HG03097 (cell line): ENCODE data around the gene AP5Z1.

Experiments
- ATAC-seq: cut with Tn5 transposase; IDR thresholded peaks from one replicate; pipeline ENCODE4 v1.9.1; 2021; ENCODE audit not compliant: unreplicated experiment, low FRiP score

Gene AP5Z1

DNA sequence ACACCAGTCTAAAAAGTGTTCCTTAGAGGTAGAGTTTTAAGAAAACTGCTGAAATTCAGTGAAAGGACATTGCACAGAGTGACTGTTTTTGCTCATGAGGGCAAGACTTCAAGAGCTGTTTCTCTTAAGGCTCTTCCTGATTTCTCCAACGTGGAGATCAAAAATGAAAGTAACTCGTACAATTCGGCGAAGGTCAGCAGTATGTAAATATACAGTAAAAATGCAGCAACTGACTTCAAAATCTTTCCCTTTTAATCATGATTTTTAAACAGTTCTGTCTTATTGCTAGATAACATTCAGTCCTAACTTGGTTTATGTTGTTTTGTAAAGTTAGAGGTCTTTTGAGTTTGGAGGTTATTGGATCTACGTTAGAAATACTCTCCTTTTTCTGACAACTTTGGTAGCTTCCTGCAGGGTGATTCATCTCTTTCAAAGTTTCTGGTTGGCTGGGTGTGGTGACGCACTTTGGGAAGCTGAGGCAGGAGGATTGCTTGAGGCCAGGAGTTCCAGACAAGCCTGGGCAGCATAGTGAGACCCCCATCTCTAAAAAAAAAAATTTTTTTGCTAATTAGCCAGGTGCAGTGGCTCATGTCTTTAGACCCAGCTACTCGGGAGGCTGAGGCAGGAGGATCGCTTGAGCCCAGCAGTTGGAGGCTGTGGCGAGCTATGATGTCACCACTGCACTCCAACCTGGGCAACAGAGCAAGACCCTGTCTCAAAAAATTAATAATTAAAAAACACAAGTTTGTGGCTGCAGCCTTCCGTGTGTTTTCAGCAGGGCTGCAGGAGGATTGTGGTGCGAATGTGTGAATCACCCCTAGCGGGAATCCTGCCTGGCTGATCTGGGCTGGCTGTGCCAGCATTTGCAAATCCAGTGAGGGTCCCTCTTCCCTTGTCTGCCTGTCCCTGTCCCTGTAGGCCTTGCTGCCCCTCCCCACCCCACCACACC lies 29.2 kb upstream of the AP5Z1 start:
- ATAC-seq, result no peak

DNA sequence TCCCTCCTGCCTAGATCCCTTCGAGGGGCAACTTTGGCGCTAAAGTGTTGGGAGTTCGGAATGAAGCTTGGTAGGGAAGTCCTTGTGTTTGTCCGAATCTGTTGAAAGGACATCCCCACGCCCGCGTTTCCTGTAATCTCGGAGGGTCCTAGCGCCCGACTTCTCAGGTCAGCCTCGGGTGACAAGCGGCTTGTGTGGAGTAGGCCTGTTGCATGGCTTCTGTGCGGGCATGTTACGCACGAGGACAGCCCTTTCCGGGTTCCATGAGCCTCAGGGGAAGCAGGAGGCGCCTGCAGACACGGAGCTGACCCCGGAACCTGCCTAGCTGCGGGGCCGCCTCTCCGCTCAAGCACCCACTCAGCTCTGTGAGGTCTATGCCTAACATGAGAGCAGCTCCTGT lies 28.4 kb upstream of the AP5Z1 start:
- ATAC-seq, result no peak

DNA sequence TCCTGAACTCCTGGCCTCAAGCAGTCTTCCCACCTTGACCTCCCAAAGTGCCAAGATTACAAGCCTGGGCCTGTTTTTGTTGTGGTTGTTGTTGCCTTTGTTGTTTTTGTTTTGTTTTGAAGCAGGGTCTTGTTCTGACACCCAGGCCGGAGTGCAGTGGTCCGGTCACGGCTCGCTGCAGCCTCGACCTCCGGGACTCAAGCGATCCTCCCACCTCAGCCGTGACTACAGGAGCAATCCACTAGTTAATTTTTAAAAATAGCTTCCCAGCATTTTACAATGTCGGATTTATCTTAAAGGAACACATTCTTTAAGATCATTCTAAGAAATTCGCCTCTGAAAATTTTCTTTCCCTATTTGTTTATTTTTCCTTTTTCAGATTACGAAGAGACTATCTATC lies 27.7 kb upstream of the AP5Z1 start:
- ATAC-seq, result no peak

DNA sequence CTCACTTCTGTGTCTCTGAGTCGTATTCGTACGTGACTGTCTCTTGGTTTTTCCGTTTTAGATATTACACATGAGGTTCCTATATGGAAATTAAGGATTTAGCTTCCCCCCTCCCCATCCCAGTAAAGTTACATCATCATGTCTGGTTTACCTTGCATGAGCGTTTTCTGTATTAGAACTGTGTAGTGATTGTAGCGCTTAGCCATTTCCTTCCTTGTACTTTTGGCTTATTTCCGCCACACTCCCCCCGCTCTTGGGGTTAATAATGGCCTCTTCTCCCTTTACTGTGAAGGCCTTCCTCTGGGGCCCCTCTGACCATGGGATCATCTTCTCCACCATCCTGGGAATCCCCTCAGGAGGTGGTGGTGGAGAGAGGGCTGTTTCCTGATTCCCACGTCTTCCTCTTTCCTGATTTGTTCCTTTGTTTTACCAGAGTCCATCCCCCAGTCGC lies 27.2 kb upstream of the AP5Z1 start:
- no peak for ATAC-seq

DNA sequence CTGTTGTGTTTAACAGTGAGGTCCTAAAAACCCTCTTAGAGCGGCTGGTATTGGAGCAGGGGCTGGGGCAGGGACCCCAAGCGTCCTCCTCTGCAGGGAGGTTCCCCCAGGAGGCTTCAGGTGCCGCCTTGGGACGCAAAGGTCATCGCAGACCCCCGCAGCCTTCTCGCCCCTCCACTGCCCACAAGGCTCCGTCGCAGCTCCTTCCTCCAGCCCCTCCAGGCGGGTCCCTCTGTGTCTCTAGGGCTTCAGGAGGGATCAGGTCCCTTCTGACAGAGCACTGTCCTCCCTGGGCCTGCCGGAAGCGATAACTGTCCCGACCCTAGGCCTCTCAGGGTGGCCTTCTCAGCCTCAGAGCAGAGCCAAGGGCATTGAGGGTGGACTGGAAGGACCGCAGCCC lies 26.1 kb upstream of the AP5Z1 start:
- no peak for ATAC-seq

DNA sequence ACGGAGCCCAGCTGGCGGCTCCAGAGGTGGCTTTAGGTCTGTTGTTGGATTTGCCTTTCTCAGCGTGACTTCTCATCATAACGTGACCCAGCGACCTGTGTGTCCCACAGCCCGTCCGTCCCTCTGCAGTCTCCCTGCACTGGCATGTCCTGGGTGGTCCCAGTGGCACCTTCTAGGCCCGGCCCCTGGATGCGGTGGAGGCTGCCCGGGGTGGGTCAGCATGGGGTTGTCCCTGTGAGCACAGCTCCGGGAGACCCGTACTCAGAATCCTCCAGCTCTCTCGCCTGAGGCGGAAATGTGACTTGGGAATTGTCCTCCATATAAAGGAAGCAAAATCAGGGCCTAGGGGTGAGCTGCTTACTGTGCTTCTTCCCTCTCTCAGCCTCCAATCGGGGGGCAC lies 25.6 kb upstream of the AP5Z1 start:
- no peak for ATAC-seq

DNA sequence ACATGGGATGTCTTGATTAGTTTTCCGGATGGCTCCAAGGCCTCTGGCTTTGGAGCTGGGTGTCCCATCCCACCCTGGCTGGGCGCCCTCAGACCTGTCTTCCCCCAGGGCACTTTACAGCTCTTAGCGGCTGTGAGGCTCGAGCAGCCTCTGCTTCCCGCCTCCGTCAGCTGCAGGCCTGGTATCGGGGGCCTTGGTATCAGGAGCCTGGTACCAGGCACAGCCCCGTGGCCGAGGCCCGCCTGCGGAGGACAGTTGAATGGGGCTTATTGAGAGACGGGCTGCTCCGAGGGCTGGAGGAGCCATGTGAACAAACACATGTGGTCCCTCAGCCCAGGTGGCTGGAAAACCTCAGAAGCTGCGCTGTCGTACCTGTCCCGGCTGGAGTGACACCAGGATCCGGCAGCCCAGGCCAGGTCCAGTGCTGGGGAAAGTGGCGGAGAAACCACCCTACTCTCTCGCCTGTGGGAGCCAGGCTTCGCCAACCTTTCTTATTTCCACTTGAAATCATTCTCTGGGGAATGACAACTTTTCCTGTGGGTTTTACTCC lies 23.9 kb upstream of the AP5Z1 start:
- ATAC-seq, result no peak

DNA sequence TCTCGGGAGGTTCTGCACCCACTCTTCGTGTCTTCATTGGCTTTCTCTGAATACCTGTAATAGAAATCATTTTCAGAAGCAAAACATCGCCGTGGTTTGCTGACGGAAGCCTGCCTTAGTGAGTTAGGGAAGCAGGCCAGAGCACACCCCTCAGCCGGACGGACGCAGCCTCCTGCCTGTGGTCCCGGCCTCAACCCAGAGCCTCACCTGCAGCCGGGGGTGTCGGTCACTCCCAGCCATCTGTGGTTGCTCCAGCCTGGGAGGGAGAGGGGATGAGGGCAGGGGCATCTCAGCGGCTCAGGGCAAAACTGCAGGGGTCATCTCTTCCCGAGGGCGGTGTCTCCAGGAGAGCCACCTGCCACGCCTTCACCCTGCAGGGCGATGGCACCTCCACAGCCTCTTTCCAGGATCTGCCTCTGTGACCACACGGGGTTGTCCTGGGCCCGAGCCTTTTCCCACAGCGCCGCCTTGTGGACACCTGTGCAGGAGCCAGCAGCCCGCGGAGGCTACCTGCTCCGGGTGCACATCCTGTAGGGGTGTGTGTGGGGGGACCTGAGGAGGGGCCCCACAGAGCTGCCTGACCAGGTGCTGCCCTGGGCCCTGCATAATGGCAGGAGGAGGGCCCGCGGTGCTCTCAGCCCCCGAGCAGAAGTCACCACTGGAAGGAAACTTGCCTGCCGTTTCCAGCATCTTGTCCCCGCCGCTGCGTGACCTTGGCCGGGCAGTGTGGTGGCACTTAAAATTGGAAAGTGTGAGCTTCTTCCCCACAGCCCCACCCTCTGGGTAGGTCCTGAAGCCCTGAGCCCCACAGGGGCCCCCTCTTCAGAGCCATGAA lies 21.6 kb upstream of the AP5Z1 start:
- peak; percentile 51 for ATAC-seq

DNA sequence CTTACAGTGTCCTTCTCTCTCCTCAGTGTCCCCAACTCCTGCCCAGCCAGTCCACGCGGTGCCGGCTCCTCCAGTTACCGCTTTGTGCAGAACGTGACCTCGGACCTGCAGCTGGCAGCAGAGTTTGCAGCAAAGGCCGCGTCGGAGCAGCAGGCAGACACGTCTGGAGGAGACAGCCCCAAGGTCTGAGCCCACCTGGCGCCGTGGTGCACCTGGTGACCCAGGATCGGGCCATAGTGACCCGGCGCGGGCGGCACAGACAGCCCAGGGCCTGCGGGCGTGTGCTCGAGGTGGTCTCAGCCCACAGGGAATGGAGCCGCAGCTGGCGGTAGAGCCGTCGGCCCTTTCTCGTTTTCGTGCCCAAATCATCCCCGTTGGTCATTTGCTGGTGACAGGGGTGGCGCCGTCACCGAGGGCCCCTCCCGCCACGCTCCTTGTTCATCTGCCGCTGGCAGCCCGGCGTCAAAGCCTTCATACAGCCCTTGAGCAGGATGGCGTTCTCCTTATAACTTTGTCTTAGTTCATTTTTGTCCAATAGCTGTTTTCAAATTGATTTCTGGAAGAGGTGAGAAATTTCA lies 20.9 kb upstream of the AP5Z1 start:
- ATAC-seq, result no peak

DNA sequence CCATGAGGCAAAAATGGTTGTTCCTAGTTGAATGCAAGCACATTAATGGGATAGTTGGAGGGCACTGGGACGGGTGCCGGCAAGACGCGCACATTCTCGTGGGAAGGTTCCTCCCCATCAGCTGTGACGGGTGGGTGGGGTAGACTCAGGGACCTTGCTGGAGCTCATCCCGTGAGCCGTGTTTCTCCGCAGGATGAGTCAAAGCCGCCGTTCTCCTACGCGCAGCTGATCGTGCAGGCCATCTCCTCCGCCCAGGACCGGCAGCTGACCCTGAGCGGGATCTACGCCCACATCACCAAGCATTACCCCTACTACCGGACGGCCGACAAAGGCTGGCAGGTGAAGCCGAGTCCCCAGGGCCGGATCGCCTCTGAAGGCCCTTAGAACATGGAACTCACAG lies 20.4 kb upstream of the AP5Z1 start:
- ATAC-seq, result no peak

DNA sequence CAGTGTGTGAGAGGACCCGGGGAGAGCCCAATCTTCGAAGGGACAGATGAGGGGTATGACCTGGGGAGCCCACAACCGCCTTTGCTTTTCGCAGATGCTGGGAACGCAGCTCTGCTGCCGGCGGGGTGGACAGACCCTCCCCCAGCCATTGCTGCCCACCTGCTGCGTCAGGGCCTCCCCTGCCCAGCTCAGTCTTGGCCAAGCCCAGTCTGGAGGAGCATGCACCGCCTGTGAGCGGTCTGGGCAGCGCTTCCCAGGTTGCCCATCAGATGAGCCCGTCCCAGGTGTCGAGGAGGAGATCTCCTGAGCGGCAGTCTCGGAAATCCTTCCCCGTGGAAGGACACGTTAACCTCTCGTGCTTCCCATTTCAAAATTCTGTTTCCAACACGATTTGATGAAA lies 17.3 kb upstream of the AP5Z1 start:
- ATAC-seq, result no peak

DNA sequence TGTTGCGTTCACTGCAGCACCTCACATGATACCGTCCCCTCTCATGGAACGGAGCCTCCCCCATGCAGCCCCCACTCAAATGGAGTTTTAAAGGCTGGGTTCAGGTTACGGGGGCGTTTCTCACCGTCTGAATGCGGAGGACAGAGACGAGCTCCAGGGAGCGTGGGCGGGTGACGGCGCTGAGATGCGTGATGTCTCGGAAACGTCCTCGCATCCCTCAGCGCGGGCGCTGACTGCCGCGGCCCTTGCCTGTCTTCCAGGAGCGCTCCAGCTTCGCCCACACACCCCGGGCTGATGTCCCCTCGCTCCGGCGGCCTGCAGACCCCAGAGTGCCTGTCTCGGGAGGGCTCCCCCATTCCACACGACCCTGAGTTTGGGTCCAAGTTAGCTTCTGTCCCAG lies 16.6 kb upstream of the AP5Z1 start:
- no peak for ATAC-seq

DNA sequence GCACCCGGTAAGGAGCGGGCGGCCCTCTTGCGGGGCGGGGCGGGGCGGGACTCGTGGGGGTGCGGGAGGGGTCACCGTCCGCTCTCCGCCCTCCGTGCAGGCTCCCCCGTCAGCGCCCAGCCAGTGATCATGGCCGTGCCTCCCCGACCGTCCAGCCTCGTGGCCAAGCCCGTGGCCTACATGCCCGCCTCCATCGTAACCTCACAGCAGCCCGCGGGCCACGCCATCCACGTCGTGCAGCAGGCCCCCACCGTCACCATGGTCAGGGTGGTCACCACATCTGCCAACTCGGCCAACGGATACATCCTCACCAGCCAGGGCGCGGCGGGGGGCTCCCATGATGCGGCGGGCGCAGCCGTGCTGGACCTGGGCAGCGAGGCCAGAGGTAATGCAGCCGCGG lies 16.2 kb upstream of the AP5Z1 start:
- ATAC-seq, result no peak

DNA sequence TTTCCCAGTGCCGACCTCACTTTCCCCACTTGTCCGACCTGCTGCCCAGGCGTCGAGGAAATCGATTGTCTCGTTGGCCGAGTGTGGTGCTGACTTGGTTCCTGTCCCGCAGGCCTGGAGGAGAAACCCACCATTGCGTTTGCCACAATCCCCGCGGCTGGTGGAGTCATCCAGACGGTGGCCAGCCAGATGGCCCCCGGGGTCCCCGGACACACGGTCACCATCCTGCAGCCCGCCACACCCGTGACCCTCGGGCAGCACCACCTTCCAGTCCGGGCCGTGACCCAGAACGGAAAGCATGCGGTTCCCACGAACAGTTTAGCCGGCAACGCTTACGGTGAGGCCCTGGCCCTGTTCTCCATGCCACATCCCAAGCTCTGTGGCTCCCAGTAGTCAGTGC lies 14.5 kb upstream of the AP5Z1 start:
- ATAC-seq, result no peak

DNA sequence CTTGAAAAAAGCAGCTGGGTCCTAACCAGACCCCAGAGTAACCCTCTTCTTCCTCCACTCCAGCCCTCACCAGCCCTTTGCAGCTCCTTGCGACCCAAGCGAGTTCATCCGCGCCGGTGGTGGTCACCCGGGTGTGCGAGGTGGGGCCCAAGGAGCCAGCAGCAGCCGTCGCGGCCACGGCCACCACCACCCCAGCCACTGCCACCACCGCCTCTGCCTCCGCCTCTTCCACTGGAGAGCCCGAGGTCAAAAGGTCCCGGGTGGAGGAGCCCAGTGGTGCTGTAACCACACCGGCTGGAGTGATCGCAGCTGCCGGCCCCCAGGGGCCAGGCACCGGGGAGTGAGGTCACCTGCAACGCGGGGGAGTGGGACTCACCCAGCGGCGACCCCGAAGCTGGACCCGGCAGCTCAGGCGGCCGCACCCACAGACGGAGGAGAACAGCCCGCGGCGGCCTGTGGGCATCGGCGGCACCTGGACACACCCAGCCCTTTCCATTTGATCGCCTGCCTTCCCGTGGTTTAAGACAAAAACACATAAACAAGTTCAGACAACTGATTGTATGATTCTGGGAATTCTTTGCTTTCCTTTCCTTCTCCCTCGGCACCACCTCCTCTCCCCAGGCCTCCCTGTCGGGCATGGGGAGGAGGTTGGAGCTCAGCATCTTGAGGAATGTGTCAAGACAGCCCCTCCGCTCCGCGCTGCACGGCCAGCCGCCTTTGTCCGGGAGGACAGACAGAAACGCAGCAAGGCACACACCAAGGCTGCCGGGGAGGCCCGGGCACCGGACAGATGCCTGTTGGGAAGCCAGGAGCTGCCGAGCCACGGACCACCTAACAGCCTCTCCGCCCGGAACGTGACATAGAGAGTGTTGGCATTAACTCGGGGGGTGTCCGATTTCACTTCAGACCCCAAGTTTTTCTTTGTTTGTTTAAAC lies 13.0 kb upstream of the AP5Z1 start:
- no peak for ATAC-seq

DNA sequence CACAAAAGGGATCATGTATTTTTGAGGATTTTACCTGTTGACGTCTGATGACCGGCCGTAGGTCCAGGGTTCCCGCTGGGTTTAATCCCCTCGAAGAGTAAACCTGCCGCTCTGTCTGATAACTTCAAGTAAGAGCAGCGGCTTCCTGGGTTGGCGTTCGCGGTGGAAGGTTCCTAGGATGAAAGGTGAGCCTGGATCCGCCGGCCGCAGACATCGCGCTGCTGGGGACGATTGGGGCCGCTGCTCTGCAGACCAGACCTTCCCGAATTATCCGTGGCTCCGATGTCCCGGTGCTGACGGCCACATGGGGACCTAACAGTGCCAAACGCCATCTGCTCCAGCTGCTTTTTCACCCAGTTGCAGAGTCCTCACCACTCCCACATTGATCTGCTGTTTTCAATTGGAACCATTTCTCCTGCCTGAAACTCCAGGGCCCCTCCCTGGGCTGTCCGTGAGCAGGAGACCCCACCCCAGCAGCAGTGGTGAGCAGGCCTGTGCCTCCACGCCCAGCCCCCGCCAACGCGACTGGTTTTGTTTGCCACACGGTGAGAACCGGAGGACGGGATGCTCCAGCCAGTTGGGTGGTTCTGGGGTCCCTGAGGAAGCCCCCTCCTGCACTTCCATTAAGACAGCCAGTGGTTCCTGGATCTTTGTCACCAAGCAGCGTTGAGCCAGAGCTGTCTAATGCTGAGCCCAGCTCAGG lies 12.2 kb upstream of the AP5Z1 start:
- ATAC-seq, result no peak

DNA sequence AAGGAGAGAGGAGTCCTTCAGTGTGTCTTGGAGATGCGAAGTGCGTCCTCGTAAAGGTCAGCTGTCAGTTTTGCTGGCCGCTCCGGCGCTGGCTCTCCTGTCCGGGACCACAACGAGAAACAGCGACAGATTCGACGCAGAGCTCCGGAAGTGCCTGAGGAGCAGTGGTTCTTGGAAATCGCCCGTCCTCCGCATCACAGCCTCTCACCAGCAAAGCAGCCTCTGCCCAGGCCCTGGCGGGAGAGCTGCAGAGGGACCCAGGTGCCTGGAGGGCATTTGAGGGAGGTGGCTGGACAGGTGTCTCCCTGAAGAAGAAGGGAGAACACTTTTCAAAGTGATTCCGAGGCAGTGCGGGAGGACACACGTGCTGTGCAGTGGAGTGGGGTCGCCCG lies 11.6 kb upstream of the AP5Z1 start:
- ATAC-seq, result no peak

DNA sequence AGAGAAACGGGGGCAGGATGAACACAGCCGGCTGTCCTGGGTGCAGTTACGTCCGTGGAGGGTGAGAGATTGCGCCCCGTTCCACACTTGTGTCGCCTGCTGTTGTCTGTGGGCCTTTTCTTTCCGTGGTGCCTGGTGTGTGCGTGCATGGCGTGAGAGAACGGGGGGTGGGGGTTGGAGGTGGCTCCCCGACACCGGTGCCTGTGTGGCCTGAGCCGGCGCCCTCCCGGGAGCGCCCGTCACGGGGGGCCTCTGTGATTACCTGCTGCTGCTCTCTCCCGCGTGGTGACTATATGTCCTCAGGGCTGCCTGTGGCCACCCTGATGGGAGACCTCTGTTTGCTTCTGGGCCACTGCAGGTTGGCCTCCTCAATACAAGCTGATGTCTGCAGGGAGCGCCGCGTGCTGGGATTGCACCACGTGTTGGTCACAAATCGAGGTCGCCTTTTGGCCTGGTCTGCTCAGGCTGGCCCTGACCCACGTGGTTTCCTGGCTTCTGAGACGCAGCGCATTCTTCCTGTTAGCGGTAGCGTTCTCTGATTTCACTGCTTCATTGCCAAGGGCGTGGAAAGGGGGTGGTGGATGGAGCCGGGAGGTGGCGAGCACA lies 10.9 kb upstream of the AP5Z1 start:
- ATAC-seq, result no peak
